Measurements from ENCODE around the gene HBEGF. TPM values are rescaled to one million over a fixed set of nuclear protein-coding genes. Genes with fewer than 3 reads are reported as not detected.

The HBEGF gene
- total RNA-seq, 1 donor from 2014 or later, result 22.6 TPM

DNA sequence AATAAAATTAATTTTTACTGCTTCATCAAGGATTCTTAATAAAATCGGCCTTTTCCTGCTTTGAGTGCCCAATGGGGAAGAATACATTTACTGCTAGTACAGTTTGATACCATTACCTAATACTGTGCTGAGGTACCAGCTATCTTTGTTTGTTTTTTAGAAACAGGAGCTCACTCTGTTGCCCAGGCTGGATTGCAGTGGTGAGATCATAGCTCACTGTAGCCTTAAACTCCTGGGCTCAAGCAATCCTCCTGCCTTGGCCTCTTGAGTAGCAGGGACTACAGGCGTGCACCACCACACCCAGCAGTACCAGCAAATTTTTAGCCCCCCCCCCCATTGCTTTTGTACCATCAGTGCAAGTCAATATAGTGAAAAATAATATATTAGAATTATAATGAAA, 41.6 kb upstream of the HBEGF start:
- Mint-ChIP-seq H3K27ac (ENCODE audit: unreplicated experiment) (no peak overlapping the region), H3K4me1 (ENCODE audit: unreplicated experiment) (peaks cover 6% of the 10 kb centered on the region), H3K4me3 (ENCODE audit: unreplicated experiment) (no peak overlapping the region), H3K36me3 (ENCODE audit: low read depth, unreplicated experiment) (no peaks in the 10 kb centered on the region), H3K9me3 (ENCODE audit: unreplicated experiment) (no peaks in the 10 kb centered on the region), H3K27me3 (ENCODE audit: unreplicated experiment) (no peaks in the 10 kb centered on the region)
- DNase-seq (ENCODE audit: low spot score), result no peak
- TF ChIP-seq, protein P1, sequence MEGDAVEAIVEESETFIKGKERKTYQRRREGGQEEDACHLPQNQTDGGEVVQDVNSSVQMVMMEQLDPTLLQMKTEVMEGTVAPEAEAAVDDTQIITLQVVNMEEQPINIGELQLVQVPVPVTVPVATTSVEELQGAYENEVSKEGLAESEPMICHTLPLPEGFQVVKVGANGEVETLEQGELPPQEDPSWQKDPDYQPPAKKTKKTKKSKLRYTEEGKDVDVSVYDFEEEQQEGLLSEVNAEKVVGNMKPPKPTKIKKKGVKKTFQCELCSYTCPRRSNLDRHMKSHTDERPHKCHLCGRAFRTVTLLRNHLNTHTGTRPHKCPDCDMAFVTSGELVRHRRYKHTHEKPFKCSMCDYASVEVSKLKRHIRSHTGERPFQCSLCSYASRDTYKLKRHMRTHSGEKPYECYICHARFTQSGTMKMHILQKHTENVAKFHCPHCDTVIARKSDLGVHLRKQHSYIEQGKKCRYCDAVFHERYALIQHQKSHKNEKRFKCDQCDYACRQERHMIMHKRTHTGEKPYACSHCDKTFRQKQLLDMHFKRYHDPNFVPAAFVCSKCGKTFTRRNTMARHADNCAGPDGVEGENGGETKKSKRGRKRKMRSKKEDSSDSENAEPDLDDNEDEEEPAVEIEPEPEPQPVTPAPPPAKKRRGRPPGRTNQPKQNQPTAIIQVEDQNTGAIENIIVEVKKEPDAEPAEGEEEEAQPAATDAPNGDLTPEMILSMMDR (IDR thresholded peaks at IDR 0.05; ENCODE audit: unreplicated experiment), result no peak

GRCh38 chr5:140383300-140383699, 36.9 kb upstream of the HBEGF start:
- peaks cover 1% of the 10 kb centered on the region for H3K27me3 Mint-ChIP-seq (ENCODE audit: unreplicated experiment)
- no peak overlapping the region for H3K4me3 Mint-ChIP-seq (ENCODE audit: unreplicated experiment)
- TF ChIP-seq, protein P1 (IDR thresholded peaks at IDR 0.05; ENCODE audit: unreplicated experiment), result no peak
- H3K4me1 Mint-ChIP-seq (ENCODE audit: unreplicated experiment), result peaks cover 11% of the 10 kb centered on the region
- no peaks in the 10 kb centered on the region for H3K36me3 Mint-ChIP-seq (ENCODE audit: low read depth, unreplicated experiment)
- DNase-seq (ENCODE audit: low spot score), result no peak
- no peaks in the 10 kb centered on the region for H3K9me3 Mint-ChIP-seq (ENCODE audit: unreplicated experiment)
- H3K27ac Mint-ChIP-seq (ENCODE audit: unreplicated experiment), result no peak overlapping the region

DNA sequence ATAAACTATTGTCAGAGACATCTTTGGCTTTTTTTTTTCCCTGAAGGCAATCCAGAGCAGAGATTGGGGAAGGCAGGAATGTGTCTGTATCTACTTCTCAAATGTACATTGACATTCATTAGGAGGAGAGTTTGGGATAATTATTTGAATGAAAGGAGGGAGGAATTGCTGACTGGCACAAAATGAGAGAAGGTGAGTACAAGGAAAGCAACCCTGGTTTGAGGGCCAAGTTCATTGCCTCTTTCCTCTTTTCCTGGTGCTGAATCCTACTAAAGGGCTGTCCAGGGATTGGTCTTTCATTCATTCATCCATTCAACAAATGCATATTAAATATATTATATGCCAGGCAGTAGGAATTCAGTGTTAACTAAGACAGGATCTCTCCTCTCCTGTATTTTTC, 36.5 kb upstream of the HBEGF start:
- Mint-ChIP-seq H3K4me3 (ENCODE audit: unreplicated experiment) (no peak overlapping the region), H3K27ac (ENCODE audit: unreplicated experiment) (no peak overlapping the region), H3K27me3 (ENCODE audit: unreplicated experiment) (peaks cover 1% of the 10 kb centered on the region), H3K9me3 (ENCODE audit: unreplicated experiment) (no peaks in the 10 kb centered on the region), H3K36me3 (ENCODE audit: low read depth, unreplicated experiment) (no peaks in the 10 kb centered on the region), H3K4me1 (ENCODE audit: unreplicated experiment) (peaks cover 11% of the 10 kb centered on the region)
- DNase-seq (ENCODE audit: low spot score), result no peak
- TF ChIP-seq, protein P1 (IDR thresholded peaks at IDR 0.05; ENCODE audit: unreplicated experiment), result no peak

DNA sequence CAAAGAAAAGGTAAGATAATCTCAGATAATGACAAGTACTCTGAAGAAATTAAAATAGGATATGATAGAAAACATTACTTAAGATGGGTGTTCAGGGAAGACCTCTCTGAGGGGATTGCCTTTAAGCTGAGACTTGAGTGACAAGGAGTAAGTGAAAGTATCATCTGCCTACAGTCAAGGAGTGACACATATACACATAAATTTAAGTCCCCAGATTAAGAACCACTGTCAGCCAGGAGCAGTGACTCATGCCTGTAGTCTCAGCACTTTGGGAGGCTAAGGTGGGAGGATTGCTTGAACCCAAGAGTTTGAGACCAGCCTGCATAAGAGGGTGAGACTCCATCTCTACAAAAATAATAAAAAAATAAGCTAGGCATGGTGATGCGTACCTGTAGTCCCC, 35.6 kb upstream of the HBEGF start:
- H3K36me3 Mint-ChIP-seq (ENCODE audit: low read depth, unreplicated experiment), result no peaks in the 10 kb centered on the region

GRCh38 chr5:140381351-140381750, 34.9 kb upstream of the HBEGF start:
- Mint-ChIP-seq H3K27me3 (ENCODE audit: unreplicated experiment) (peaks cover 1% of the 10 kb centered on the region), H3K36me3 (ENCODE audit: low read depth, unreplicated experiment) (no peaks in the 10 kb centered on the region), H3K4me1 (ENCODE audit: unreplicated experiment) (peaks cover 11% of the 10 kb centered on the region), H3K27ac (ENCODE audit: unreplicated experiment) (no peak overlapping the region), H3K9me3 (ENCODE audit: unreplicated experiment) (no peaks in the 10 kb centered on the region), H3K4me3 (ENCODE audit: unreplicated experiment) (no peak overlapping the region)
- DNase-seq (ENCODE audit: low spot score), result no peak
- TF ChIP-seq, protein P1 (IDR thresholded peaks at IDR 0.05; ENCODE audit: unreplicated experiment), result no peak

More for the DNA sequence above, 35.6 kb upstream of the HBEGF start:
- Mint-ChIP-seq H3K27me3 (ENCODE audit: unreplicated experiment) (peaks cover 1% of the 10 kb centered on the region), H3K27ac (ENCODE audit: unreplicated experiment) (no peak overlapping the region), H3K9me3 (ENCODE audit: unreplicated experiment) (no peaks in the 10 kb centered on the region), H3K4me3 (ENCODE audit: unreplicated experiment) (no peak overlapping the region), H3K4me1 (ENCODE audit: unreplicated experiment) (peaks cover 11% of the 10 kb centered on the region)
- no peak for DNase-seq (ENCODE audit: low spot score)
- TF ChIP-seq, protein P1 (IDR thresholded peaks at IDR 0.05; ENCODE audit: unreplicated experiment), result no peak

All from endothelial cell (in vitro differentiated cells).